AG10803 (cell line): ENCODE measurements around the gene ARL8A.
"Not testable (repeated sequence)": the region's sequence is repeated elsewhere in the genome, so short reads cannot be mapped to it uniquely, and the experiment has no call there.

Experiments used
- DNase-seq: peaks from one replicate; pipeline ENCODE4 v3.0.0; 2010; ENCODE audit warnings: low read depth
- H3K4me3 ChIP-seq: 2 replicates; pipeline ENCODE4 v1.5.1; 2011; ENCODE audit warnings: mild to moderate bottlenecking, low read length, control low read depth
- TF ChIP-seq, protein P1 (sequence below): conservative IDR thresholded peaks from 2 replicates; pipeline ENCODE4 v1.5.1; 2011; ENCODE audit warnings: mild to moderate bottlenecking, low read length, control low read depth, inconsistent platforms

The ARL8A gene

DNA sequence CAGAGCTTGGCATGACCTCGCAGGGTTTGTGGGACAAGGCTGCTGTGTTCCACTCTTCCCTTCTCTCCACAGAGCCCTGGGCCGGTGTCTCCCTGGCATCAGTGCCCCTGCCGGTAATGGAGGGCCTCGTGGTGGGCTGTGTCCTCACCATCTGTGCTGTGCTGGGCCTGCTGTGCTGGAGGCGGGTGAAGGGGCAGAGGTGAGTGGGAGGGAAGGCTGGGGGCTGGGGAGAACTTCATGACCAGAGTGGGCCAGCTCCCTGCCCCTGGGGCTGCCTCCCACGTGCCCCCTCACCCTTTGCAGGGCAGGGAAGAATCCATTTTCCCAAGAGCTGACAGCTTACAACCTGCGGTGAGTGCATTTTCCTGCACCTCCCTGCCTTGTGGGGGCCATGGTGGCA lies 37.0 kb upstream of the ARL8A start:
- DNase-seq, result no peak
- no peak overlapping the region for H3K4me3 ChIP-seq
- TF ChIP-seq, protein P1, sequence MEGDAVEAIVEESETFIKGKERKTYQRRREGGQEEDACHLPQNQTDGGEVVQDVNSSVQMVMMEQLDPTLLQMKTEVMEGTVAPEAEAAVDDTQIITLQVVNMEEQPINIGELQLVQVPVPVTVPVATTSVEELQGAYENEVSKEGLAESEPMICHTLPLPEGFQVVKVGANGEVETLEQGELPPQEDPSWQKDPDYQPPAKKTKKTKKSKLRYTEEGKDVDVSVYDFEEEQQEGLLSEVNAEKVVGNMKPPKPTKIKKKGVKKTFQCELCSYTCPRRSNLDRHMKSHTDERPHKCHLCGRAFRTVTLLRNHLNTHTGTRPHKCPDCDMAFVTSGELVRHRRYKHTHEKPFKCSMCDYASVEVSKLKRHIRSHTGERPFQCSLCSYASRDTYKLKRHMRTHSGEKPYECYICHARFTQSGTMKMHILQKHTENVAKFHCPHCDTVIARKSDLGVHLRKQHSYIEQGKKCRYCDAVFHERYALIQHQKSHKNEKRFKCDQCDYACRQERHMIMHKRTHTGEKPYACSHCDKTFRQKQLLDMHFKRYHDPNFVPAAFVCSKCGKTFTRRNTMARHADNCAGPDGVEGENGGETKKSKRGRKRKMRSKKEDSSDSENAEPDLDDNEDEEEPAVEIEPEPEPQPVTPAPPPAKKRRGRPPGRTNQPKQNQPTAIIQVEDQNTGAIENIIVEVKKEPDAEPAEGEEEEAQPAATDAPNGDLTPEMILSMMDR, result no peak

- DNase-seq, H3K4me3 ChIP-seq: not testable (repeated sequence)
Measured at GRCh38 chr1:202180751-202181139, 36.2 kb upstream of the ARL8A start.

DNA sequence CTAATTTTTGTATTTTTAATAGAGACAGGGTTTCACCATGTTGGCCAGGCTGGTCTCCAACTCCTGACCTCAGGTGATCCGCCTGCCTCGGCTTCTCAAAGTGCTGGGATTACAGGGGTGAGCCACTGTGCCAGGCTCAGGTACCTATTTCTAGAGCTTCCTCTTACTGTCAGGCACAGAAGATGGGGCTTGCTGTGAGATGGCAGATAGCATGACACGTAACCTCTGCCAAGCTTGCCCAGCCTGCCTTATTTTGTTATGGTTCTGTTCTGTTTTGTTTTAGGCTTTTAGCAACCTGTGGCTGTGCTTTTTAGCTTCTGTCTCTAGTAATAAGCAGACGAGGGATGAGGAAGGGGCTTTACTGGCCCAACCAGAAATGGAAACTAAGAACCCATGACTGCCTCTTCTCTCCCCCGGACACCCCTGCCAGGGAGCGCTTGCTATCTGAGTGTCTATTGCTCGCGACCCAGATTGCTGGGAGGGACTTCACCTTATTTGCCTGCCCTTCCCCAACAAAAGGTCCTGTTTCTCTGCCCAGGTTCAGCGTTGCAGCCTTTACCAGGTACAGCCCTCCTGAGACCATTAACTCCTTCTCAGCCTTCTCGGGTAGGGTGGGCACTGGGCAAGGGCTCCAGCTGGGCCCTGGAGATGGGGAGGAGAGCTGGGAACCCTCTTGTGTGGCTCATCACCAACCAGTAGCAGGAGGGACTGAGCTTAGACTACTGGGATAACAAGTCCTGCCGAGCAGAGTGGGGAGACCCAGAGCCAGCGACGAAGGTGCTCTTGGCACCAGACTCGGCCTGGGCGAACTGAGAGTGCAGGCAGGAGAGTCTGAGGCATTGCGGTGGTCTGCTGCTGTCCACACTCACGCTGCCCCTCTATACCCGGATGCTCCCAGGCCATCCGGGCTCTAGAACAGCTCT lies 35.6 kb upstream of the ARL8A start:
- TF ChIP-seq, protein P1, result no peak

GRCh38 chr1:202176949-202177927 lies 32.7 kb upstream of the ARL8A start:
- DNase-seq, result no peak
- TF ChIP-seq, protein P1, result no peak
- H3K4me3 ChIP-seq, result no peak overlapping the region

More for the DNA sequence above, 35.6 kb upstream of the ARL8A start:
- H3K4me3 ChIP-seq, result no peak overlapping the region
- no peak for DNase-seq

- H3K4me3 ChIP-seq, result no peak overlapping the region
- TF ChIP-seq, protein P1, result no peak
- no peak for DNase-seq
Measured at GRCh38 chr1:202173993-202174392, 29.5 kb upstream of the ARL8A start.

GRCh38 chr1:202172015-202172355 lies 27.4 kb upstream of the ARL8A start:
- no peak for DNase-seq
- H3K4me3 ChIP-seq, result no peak overlapping the region
- TF ChIP-seq, protein P1, result no peak

- no peak overlapping the region for H3K4me3 ChIP-seq
- no peak for DNase-seq
- TF ChIP-seq, protein P1, result no peak
Measured at GRCh38 chr1:202171292-202172014, 26.9 kb upstream of the ARL8A start.
